HG02759 (cell line): ENCODE results near the gene CCDC74B.
"Not testable (repeated sequence)": the region's sequence is repeated elsewhere in the genome, so short reads cannot be mapped to it uniquely, and the experiment has no call there.

ENCODE experiments used
- ATAC-seq: cut with Tn5 transposase; IDR thresholded peaks from one replicate; pipeline ENCODE4 v1.9.1; 2021; ENCODE audit warnings: mild to moderate bottlenecking, moderate library complexity; ENCODE audit not compliant: unreplicated experiment

CCDC74B gene

DNA sequence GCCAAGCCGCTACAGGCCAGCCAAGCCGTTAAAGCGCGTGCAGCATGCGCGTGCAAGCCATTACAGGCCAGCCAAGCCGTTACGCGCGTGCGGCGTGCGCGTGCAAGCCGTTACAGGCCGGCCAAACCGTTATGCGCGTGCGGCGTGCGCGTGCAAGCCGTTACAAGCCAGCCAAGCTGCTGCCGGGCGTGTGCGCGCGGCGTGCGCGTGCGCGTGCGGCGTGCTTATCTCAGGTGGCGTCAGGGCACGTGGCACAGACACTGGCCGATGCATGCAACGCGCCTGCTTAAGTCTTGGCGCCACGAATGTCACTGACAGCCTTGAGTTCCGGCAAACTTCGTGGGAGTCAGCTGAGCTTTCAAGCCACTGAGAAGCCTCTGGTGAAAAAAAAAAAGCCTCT lies 24.0 kb downstream of the CCDC74B start:
- not testable (repeated sequence) for ATAC-seq

- ATAC-seq: not testable (repeated sequence)
Observed at GRCh38 chr2:130102597-130103363, 42.1 kb downstream of the CCDC74B start.
